Measurements from ENCODE around the gene CACNB3. TPM values are rescaled to one million over a fixed set of nuclear protein-coding genes. Genes with fewer than 3 reads are reported as not detected.
A peak's percentile ranks its signal among the peaks of the same experiment; 100 is the strongest.

Gene CACNB3
- total RNA-seq, 4 donors from 2014 or later, result 9.4 to 39.2 (median 30.1) TPM

GRCh38 chr12:48788524-48788853 lies 29.8 kb upstream of the CACNB3 start:
- peak overlapping the region; percentile 63 to 95 for H3K4me3 ChIP-seq
- no peaks in the 10 kb centered on the region for H3K36me3 ChIP-seq
- H3K27me3 ChIP-seq, result no peaks in the 10 kb centered on the region
- TF ChIP-seq POLR2AphosphoS5 (IDR thresholded peaks at IDR 0.05) (no peak), POLR2A (IDR thresholded peaks at IDR 0.05) (no peak), CTCF (IDR thresholded peaks at IDR 0.05) (peak in 1 of 4 experiments; percentile 25), EP300 (IDR thresholded peaks at IDR 0.05) (no peak)
- peaks cover 4 to 46% (median 15%) of the 10 kb centered on the region in 3 donors for H3K4me1 ChIP-seq
- peak overlapping the region; percentile 49 to 91 (median 88) for H3K27ac ChIP-seq
- WGBS, 2 donors (ENCODE audit: low coverage in 1 of 2), result 0% methylated on average over 1 of the region's 25 CpGs; no CpG with 5 or more reads in 1 of the 2 donors
- no peaks in the 10 kb centered on the region for H3K9me3 ChIP-seq
- peak; percentile 41 for ATAC-seq

- peak; percentile 88 for ATAC-seq
- 1% methylated on average over 15 of the region's 86 CpGs; no CpG with 5 or more reads in 1 of the 2 donors for WGBS, 2 donors (ENCODE audit: low coverage in 1 of 2)
Measured at GRCh38 chr12:48788854-48789775, 29.2 kb upstream of the CACNB3 start, which contains the start of gene ADCY6. Gene ADCY6 (minus strand): TSS chr12:48789089. CDS start chr12:48783434, 5,655 bp downstream.

GRCh38 chr12:48789858-48790326 lies 28.4 kb upstream of the CACNB3 start:
- Histone ChIP-seq H3K27ac (peak overlapping the region in 2 of 4 donors; percentile 90 to 91), H3K4me1 (peaks cover 4 to 46% (median 15%) of the 10 kb centered on the region in 3 donors), H3K9me3 (no peaks in the 10 kb centered on the region), H3K36me3 (no peaks in the 10 kb centered on the region), H3K4me3 (peak overlapping the region; percentile 63 to 95), H3K27me3 (no peaks in the 10 kb centered on the region)
- 14% methylated on average over 2 of the region's 4 CpGs; no CpG with 5 or more reads in 1 of the 2 donors for WGBS, 2 donors (ENCODE audit: low coverage in 1 of 2)
- no peak for ATAC-seq
- no peak for TF ChIP-seq CTCF (IDR thresholded peaks at IDR 0.05)

More at GRCh38 chr12:48788854-48789775, 29.2 kb upstream of the CACNB3 start, which contains the start of gene ADCY6:
- Histone ChIP-seq H3K9me3 (no peaks in the 10 kb centered on the region), H3K36me3 (no peaks in the 10 kb centered on the region), H3K27me3 (no peaks in the 10 kb centered on the region), H3K27ac (peak within 1 kb of the TSS; percentile 52 to 91 (median 88)), H3K4me3 (peak within 1 kb of the TSS; percentile 63 to 95), H3K4me1 (peaks cover 4 to 46% (median 15%) of the 10 kb centered on the region in 3 donors)
- TF ChIP-seq POLR2AphosphoS5 (IDR thresholded peaks at IDR 0.05) (no peak), POLR2A (IDR thresholded peaks at IDR 0.05) (peak in 1 of 2 donors; percentile 11), CTCF (IDR thresholded peaks at IDR 0.05) (no peak), EP300 (IDR thresholded peaks at IDR 0.05) (no peak)

- TF ChIP-seq EP300 (IDR thresholded peaks at IDR 0.05), result no peak
- TF ChIP-seq POLR2AphosphoS5 (IDR thresholded peaks at IDR 0.05), result no peak
- Histone ChIP-seq H3K4me1 (peaks cover 0 to 23% (median 4%) of the 10 kb centered on the region in 3 donors), H3K27me3 (no peaks in the 10 kb centered on the region), H3K27ac (no peak overlapping the region), H3K4me3 (no peak overlapping the region), H3K9me3 (no peaks in the 10 kb centered on the region), H3K36me3 (no peaks in the 10 kb centered on the region)
- ATAC-seq, result no peak
- 85 to 88% methylated on average over 1 to 3 of the region's 3 CpGs for WGBS, 2 donors (ENCODE audit: low coverage in 1 of 2)
Measured at GRCh38 chr12:48793696-48794095, 24.6 kb upstream of the CACNB3 start.

GRCh38 chr12:48794870-48795269 lies 23.4 kb upstream of the CACNB3 start:
- TF ChIP-seq EP300 (IDR thresholded peaks at IDR 0.05), result no peak
- no peak for TF ChIP-seq CTCF (IDR thresholded peaks at IDR 0.05)
- TF ChIP-seq POLR2AphosphoS5 (IDR thresholded peaks at IDR 0.05), result no peak
- no peak for TF ChIP-seq POLR2A (IDR thresholded peaks at IDR 0.05)
- no peaks in the 10 kb centered on the region for H3K9me3 ChIP-seq
- no peaks in the 10 kb centered on the region for H3K36me3 ChIP-seq
- H3K27ac ChIP-seq, result no peak overlapping the region
- WGBS, 2 donors (ENCODE audit: low coverage in 1 of 2), result 78 to 93% methylated on average over 3 of the region's 3 CpGs
- no peak for ATAC-seq
- H3K4me1 ChIP-seq, result peaks cover 0 to 17% (median under 1%) of the 10 kb centered on the region in 3 donors
- H3K4me3 ChIP-seq, result no peak overlapping the region
- peaks cover 4% of the 10 kb centered on the region for H3K27me3 ChIP-seq
